ENCODE data around the gene RAP1A. TPM values are rescaled to one million over a fixed set of nuclear protein-coding genes. Genes with fewer than 3 reads are reported as not detected.

RAP1A gene
- total RNA-seq, 2 donors from 2014 or later = 83.9 to 146 TPM

DNA sequence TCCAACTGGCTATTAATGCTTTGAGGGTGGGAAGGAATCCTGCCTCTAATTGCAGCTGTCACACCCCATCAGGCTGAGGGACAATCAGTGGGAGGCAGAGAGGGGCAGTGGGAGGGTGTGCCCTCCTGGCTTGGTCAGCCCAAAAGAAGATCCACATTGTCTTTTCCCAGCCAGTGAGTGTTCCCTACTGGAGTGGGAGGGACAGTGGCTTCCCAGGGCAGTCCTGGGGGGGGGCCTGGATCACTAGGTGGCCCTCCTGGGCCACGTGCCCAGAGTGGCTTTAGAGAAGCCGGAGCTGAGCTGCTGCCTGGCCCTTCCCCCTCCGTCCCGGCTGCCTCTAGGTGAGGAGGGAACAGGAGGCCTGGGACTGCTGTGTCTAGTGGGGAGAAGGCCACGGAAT lies 105.6 kb downstream of the RAP1A start:
- Histone ChIP-seq H3K4me3 (no peak overlapping the region), H3K27me3 (no peaks in the 10 kb centered on the region), H3K36me3 (no peaks in the 10 kb centered on the region), H3K9ac (ENCODE audit: low read depth in 2 of 2, low read length in 2 of 2) (no peak overlapping the region), H3K4me1 (no peaks in the 10 kb centered on the region), H3K27ac (no peak overlapping the region), H3K9me3 (no peaks in the 10 kb centered on the region)
- DNase-seq = no peak
- TF ChIP-seq, protein P1, sequence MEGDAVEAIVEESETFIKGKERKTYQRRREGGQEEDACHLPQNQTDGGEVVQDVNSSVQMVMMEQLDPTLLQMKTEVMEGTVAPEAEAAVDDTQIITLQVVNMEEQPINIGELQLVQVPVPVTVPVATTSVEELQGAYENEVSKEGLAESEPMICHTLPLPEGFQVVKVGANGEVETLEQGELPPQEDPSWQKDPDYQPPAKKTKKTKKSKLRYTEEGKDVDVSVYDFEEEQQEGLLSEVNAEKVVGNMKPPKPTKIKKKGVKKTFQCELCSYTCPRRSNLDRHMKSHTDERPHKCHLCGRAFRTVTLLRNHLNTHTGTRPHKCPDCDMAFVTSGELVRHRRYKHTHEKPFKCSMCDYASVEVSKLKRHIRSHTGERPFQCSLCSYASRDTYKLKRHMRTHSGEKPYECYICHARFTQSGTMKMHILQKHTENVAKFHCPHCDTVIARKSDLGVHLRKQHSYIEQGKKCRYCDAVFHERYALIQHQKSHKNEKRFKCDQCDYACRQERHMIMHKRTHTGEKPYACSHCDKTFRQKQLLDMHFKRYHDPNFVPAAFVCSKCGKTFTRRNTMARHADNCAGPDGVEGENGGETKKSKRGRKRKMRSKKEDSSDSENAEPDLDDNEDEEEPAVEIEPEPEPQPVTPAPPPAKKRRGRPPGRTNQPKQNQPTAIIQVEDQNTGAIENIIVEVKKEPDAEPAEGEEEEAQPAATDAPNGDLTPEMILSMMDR (IDR thresholded peaks at IDR 0.05) = no peak
- intact Hi-C loops (cut with DNase I) = no loop called here

DNA sequence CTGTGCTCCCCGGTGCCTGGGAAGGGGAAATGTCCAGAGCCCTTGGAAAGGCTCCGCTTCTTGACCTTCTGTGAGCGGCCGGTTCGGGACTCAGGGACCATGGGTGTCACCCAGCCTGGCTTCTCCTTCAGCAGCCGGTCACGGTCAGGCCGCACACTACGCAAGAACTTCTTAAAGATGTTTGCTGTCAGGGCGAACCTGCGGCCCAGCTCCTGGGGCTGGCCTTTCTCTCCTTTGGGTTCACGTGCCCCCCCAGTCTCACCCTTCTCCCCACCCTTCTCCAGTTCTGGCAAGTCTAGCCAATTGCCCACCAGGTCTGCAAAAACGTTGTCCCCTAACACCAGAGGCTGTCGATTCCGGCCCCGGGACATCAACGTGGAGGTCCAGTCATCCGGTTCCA lies 107.5 kb downstream of the RAP1A start:
- H3K9ac ChIP-seq (ENCODE audit: low read depth in 2 of 2, low read length in 2 of 2) = no peak overlapping the region
- no peaks in the 10 kb centered on the region for H3K36me3 ChIP-seq
- intact Hi-C loops (cut with DNase I) = no loop called here
- TF ChIP-seq, protein P1 (IDR thresholded peaks at IDR 0.05) = no peak
- no peaks in the 10 kb centered on the region for H3K9me3 ChIP-seq
- no peaks in the 10 kb centered on the region for H3K4me1 ChIP-seq
- no peak overlapping the region for H3K4me3 ChIP-seq
- peak; percentile 14 for DNase-seq
- no peaks in the 10 kb centered on the region for H3K27me3 ChIP-seq
- no peak overlapping the region for H3K27ac ChIP-seq

DNA sequence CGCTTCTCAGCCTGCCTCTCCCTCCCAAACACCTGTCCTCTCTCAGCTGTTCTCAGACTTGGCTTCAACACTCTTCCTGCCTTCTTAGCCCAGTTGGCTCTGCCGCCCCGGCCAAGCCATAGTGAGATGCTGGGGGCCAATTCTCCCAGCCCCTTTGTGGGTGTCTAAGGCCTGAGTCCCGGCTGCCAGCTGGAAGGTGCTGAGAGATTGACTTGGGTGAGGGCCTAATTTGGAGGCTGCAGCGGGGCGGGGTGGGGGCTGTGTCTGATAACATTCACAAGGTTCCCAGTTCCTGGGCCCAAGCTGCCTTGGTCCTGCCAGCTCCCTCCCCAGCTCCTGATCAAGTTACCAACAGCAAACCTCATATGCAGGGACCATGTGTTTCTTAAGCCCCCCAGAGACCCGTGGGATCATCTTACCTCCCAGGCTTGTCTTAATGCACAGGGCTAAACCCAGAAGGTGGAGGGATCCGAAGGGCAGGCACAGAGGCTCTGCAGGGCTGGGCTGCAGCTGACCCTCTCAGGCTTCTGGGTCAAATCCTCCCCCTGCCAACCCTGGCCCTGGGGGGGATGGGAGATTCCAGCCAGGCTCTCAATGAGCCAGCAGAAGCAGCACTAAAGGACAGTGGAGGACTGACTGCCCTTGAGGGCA lies 109.8 kb downstream of the RAP1A start:
- Histone ChIP-seq H3K9me3 (no peaks in the 10 kb centered on the region), H3K27me3 (no peaks in the 10 kb centered on the region), H3K4me1 (no peaks in the 10 kb centered on the region), H3K9ac (ENCODE audit: low read depth in 2 of 2, low read length in 2 of 2) (no peak overlapping the region), H3K36me3 (no peaks in the 10 kb centered on the region), H3K4me3 (no peak overlapping the region), H3K27ac (no peak overlapping the region)
- DNase-seq = peak; percentile 12
- TF ChIP-seq, protein P1 (IDR thresholded peaks at IDR 0.05) = no peak
- intact Hi-C loops (cut with DNase I) = no loop called here

GRCh38 chr1:111729946-111730681 lies 110.5 kb downstream of the RAP1A start:
- H3K4me1 ChIP-seq = no peaks in the 10 kb centered on the region

GRCh38 chr1:111730706-111731105 lies 111.1 kb downstream of the RAP1A start:
- H3K27ac ChIP-seq = no peak overlapping the region
- H3K9ac ChIP-seq (ENCODE audit: low read depth in 2 of 2, low read length in 2 of 2) = no peak overlapping the region
- DNase-seq = peak; percentile 6
- no peaks in the 10 kb centered on the region for H3K27me3 ChIP-seq
- TF ChIP-seq, protein P1 (IDR thresholded peaks at IDR 0.05) = no peak
- no peaks in the 10 kb centered on the region for H3K36me3 ChIP-seq
- intact Hi-C loops (cut with DNase I) = no loop called here
- no peak overlapping the region for H3K4me3 ChIP-seq
- no peaks in the 10 kb centered on the region for H3K4me1 ChIP-seq
- H3K9me3 ChIP-seq = no peaks in the 10 kb centered on the region

More at GRCh38 chr1:111729946-111730681, 110.5 kb downstream of the RAP1A start:
- no peaks in the 10 kb centered on the region for H3K9me3 ChIP-seq
- H3K27me3 ChIP-seq = no peaks in the 10 kb centered on the region
- intact Hi-C loops (cut with DNase I) = no loop called here
- H3K9ac ChIP-seq (ENCODE audit: low read depth in 2 of 2, low read length in 2 of 2) = no peak overlapping the region
- no peak overlapping the region for H3K4me3 ChIP-seq
- peak; percentile 13 for DNase-seq
- no peaks in the 10 kb centered on the region for H3K36me3 ChIP-seq
- H3K27ac ChIP-seq = no peak overlapping the region
- TF ChIP-seq, protein P1 (IDR thresholded peaks at IDR 0.05) = no peak
